Esophagus squamous epithelium (tissue), 5 donors: ENCODE results near the gene FAXC. TPM values are rescaled to one million over a fixed set of nuclear protein-coding genes. Genes with fewer than 3 reads are reported as not detected.

Source experiments
- DNase-seq: peaks from one replicate; lab custom pipeline; 2025; lab: John Stamatoyannopoulos, UW
- H3K27ac ChIP-seq, 4 donors: fragments of 200-600 bp; sonication (generic); one replicate each; pipeline ENCODE4 v1.5.1; 2016 to 2019; ENCODE audit warnings: mild to moderate bottlenecking in 1 of 4
- H3K27me3 ChIP-seq, 4 donors: fragments of 200-600 bp; sonication (generic); 1 replicate in 3 of 4; 2 replicates in 1 of 4; pipeline versions ENCODE4 v1.5.1 to v1.6.0; 2017 to 2021; ENCODE audit warnings: antibody characterized with exemption in 1 of 4
- H3K36me3 ChIP-seq, 3 donors: fragments of 200-600 bp; sonication (generic); one replicate each; pipeline ENCODE4 v1.5.1; 2016 to 2019
- H3K4me1 ChIP-seq, 3 donors: fragments of 200-600 bp; sonication (generic); one replicate each; pipeline ENCODE4 v1.5.1; 2017 to 2019
- H3K4me3 ChIP-seq, 4 donors: fragments of 200-600 bp; sonication (generic); 1 replicate in 3 of 4; 2 replicates in 1 of 4; pipeline ENCODE4 v1.5.1; 2016 to 2019; ENCODE audit warnings: mild to moderate bottlenecking in 2 of 4, moderate library complexity in 1 of 4
- H3K9me3 ChIP-seq, 3 donors: fragments of 200-600 bp; sonication (generic); one replicate each; pipeline ENCODE4 v1.5.1; 2016 to 2019
- POLR2A ChIP-seq, 4 donors: fragments of 450-650 bp; IDR thresholded peaks; one replicate each; pipeline ENCODE4 v1.6.1; 2017; ENCODE audit warnings: antibody characterized with exemption in 4 of 4, mild to moderate bottlenecking in 4 of 4, moderate library complexity in 3 of 4
- WGBS, 2 donors: methylation state at CpG; one replicate each; pipeline ENCODE4 v1.1.5; 2018; 5-methylcytosine and 5-hydroxymethylcytosine counted together
- intact Hi-C: fragments of 100-400 bp; cut with DNase I; formaldehyde crosslinking; loops from one replicate; pipeline ENCODE4 v1.15.0; 2022
- total RNA-seq, 4 donors: library from RNA; depleted of rRNA; stranded (reverse); fragments of >200 nt; gene quantifications; one replicate each; pipeline ENCODE4 v1.1.0, GENCODE V29; 2016
- TF ChIP-seq, protein P1 (sequence below), 6 experiments: fragments of 450-650 bp in 4 of 6; fragments of 200-600 bp in 2 of 6; sonication (generic) in 2 of 6; IDR thresholded peaks; one replicate each; pipeline ENCODE4 v1.5.1; 2016 to 2019; ENCODE audit warnings: antibody characterized with exemption in 6 of 6, mild to moderate bottlenecking in 4 of 6, moderate library complexity in 4 of 6
- donor health status: DM: yes; HTN: yes; CAD: no.

FAXC gene
- total RNA-seq, 4 donors from 2014 or later, result 1.3 to 10.7 (median 4.6) TPM

DNA sequence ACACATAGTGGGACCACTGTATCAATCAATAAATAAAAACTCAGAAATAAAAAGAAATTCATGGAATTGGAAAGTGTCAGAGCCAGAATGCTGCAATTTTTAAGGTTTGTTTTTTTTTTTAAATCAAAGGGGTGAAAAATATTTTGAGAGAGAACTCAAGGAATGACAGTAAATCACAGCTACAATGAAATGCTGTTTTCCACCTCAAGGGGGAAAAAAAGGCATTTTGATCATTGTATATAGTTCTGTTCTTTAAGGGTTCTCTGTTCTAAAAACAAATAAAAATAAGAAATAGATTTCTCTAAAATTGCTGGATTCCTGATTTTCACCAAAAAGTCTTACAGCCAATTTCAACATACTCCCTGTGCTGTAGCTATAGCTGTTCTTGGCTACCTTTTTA lies 24.5 kb downstream of the FAXC start:
- no peak for DNase-seq
- Histone ChIP-seq H3K27me3 (no peaks in the 10 kb centered on the region), H3K4me1 (no peaks in the 10 kb centered on the region), H3K4me3 (no peak overlapping the region), H3K27ac (no peak overlapping the region), H3K9me3 (no peaks in the 10 kb centered on the region), H3K36me3 (peaks cover 0 to 3% (median 0%) of the 10 kb centered on the region in 3 donors)
- TF ChIP-seq POLR2A (IDR thresholded peaks at IDR 0.05), result no peak
- TF ChIP-seq, protein P1, sequence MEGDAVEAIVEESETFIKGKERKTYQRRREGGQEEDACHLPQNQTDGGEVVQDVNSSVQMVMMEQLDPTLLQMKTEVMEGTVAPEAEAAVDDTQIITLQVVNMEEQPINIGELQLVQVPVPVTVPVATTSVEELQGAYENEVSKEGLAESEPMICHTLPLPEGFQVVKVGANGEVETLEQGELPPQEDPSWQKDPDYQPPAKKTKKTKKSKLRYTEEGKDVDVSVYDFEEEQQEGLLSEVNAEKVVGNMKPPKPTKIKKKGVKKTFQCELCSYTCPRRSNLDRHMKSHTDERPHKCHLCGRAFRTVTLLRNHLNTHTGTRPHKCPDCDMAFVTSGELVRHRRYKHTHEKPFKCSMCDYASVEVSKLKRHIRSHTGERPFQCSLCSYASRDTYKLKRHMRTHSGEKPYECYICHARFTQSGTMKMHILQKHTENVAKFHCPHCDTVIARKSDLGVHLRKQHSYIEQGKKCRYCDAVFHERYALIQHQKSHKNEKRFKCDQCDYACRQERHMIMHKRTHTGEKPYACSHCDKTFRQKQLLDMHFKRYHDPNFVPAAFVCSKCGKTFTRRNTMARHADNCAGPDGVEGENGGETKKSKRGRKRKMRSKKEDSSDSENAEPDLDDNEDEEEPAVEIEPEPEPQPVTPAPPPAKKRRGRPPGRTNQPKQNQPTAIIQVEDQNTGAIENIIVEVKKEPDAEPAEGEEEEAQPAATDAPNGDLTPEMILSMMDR (IDR thresholded peaks at IDR 0.05), result no peak
- intact Hi-C loops, result no loop called here

DNA sequence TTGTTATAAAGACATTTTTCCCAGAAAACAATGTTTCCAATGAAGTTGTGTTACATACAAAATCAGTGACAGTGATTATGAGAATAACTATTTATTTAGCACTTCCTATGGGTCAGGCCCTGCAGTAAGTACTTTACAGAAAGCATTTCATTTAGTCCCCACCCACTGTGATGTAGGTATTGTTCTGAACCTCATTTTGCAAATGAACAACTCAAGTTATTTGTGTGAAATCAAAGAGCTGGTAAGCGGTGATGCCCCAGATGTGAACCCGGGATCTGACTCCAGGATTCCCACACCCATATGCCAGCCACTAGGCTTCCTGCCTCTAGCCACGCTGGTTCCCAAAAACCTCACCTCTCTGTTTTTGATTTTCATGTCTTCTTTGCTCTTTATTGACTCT lies 30.9 kb downstream of the FAXC start:
- intact Hi-C loops, result no loop called here
- 87 to 90% methylated on average over 3 of the region's 3 CpGs for WGBS, 2 donors
- Histone ChIP-seq H3K27ac (no peak overlapping the region), H3K27me3 (no peaks in the 10 kb centered on the region), H3K36me3 (peaks cover 0 to 3% (median 0%) of the 10 kb centered on the region in 3 donors), H3K4me3 (no peak overlapping the region), H3K9me3 (no peaks in the 10 kb centered on the region), H3K4me1 (no peaks in the 10 kb centered on the region)
- DNase-seq, result no peak
- no peak for TF ChIP-seq POLR2A (IDR thresholded peaks at IDR 0.05)
- TF ChIP-seq, protein P1 (IDR thresholded peaks at IDR 0.05), result no peak

DNA sequence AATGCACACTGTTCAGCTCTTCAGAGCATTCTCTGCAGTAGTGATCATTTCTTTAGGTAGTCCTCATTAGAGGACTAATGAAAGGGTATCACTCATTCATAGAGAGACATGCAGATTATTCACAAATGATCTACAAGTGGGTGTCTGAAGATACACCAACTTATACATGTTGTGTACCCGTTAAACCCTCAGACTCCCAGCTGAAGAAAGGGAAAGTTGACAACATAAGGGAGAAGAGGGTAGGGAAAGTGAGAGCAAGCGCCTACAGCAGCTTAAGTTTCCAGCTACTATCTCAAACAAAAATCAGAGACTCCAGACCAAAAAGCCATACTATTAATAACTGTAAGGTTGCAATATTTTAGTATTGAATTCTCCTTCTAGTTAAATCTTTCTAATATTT lies 37.1 kb downstream of the FAXC start:
- intact Hi-C loops, result no loop called here
- no peak for DNase-seq
- TF ChIP-seq, protein P1 (IDR thresholded peaks at IDR 0.05), result no peak
- TF ChIP-seq POLR2A (IDR thresholded peaks at IDR 0.05), result no peak
- Histone ChIP-seq H3K9me3 (no peaks in the 10 kb centered on the region), H3K36me3 (no peaks in the 10 kb centered on the region), H3K27ac (no peak overlapping the region), H3K4me1 (no peaks in the 10 kb centered on the region), H3K27me3 (no peaks in the 10 kb centered on the region), H3K4me3 (no peak overlapping the region)
- 44 to 56% methylated on average over 2 of the region's 2 CpGs for WGBS, 2 donors

DNA sequence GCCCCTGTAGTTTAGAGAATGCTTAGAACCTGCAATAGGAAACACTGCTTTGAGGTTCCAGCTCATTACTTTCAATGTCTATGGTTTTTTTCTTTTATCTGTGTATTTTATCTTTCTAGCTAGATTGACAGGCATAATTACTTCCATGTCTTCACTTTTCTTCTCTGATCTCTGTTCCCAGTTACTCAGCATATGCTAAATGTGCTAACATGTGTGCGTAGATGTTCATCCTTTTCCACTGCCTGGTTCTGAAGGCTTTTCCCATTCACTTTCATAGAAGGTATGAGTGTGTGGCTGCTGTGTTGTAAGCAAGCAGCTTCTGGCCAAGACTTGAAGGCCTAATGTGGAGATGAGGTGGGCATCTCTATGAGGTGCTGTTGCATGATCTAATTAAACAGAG lies 38.9 kb downstream of the FAXC start:
- WGBS, 2 donors, result 94 to 100% methylated on average over 1 of the region's 1 CpG
- H3K27me3 ChIP-seq, result no peaks in the 10 kb centered on the region
- no peak overlapping the region for H3K27ac ChIP-seq
- no peaks in the 10 kb centered on the region for H3K36me3 ChIP-seq
- H3K4me3 ChIP-seq, result no peak overlapping the region
- intact Hi-C loops, result no loop called here
- H3K9me3 ChIP-seq, result no peaks in the 10 kb centered on the region
- DNase-seq, result no peak
- TF ChIP-seq POLR2A (IDR thresholded peaks at IDR 0.05), result no peak
- TF ChIP-seq, protein P1 (IDR thresholded peaks at IDR 0.05), result no peak
- no peaks in the 10 kb centered on the region for H3K4me1 ChIP-seq

DNA sequence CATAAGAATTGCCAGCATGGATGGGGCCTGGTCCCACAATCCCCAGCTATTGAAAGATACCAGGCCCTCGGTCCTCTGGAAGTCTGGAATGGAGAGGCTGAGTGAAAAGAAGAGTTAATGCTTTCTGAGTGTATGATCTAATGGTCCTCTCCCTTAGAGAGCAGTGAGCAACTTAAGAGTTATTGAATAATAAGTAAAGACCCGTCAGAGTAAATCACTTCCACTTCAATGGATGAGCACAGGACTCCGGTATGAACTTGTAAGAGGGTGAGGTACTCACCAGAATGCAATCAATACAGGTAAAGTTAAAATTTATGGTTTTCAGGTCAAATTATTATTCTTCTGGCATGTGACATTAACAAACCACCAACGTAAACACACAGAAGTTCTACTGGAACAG lies 39.9 kb downstream of the FAXC start:
- no peaks in the 10 kb centered on the region for H3K27me3 ChIP-seq
- TF ChIP-seq, protein P1 (IDR thresholded peaks at IDR 0.05), result no peak
- no peak for TF ChIP-seq POLR2A (IDR thresholded peaks at IDR 0.05)
- no peaks in the 10 kb centered on the region for H3K4me1 ChIP-seq
- intact Hi-C loops, result no loop called here
- H3K36me3 ChIP-seq, result no peaks in the 10 kb centered on the region
- no peak for DNase-seq
- 76 to 87% methylated on average over 4 of the region's 4 CpGs for WGBS, 2 donors
- no peak overlapping the region for H3K4me3 ChIP-seq
- H3K27ac ChIP-seq, result no peak overlapping the region
- H3K9me3 ChIP-seq, result no peaks in the 10 kb centered on the region
